H1 (cell line): Measurements from ENCODE around the gene CDKN2B. TPM values are rescaled to one million over a fixed set of nuclear protein-coding genes. Genes with fewer than 3 reads are reported as not detected.
A peak's percentile ranks its signal among the peaks of the same experiment; 100 is the strongest.

Source experiments
- CTCF ChIA-PET: fragments of 300-600 bp; sonication (Branson Sonifier 250); formaldehyde crosslinking; loops from one replicate; lab custom pipeline; 2021; ENCODE audit not compliant: partially characterized antibody; lab: Charles Lee
- POLR2A ChIA-PET: fragments of 300-600 bp; sonication (Branson Sonifier 250); formaldehyde crosslinking; loops from one replicate; lab custom pipeline; 2021; ENCODE audit warnings: inconsistent platforms; ENCODE audit not compliant: partially characterized antibody; lab: Charles Lee
- DNase-seq, 2 experiments: peaks; one replicate each; pipeline versions ENCODE4 v3.0.0 to v3.0.0-alpha.2; 2010 to 2022; ENCODE audit warnings: low spot score in 2 of 2, low read depth in 1 of 2, mixed read lengths in 1 of 2
- FAIRE-seq: peaks from 2 replicates; lab custom pipeline; 2011; peaks lifted over from hg19 to GRCh38; lab: Jason Lieb, UNC
- H2AFZ ChIP-seq: 2 replicates; pipeline ENCODE4 v1.8.1; 2012; ENCODE audit warnings: low read length, inconsistent platforms
- H2AK5ac ChIP-seq: 2 replicates; pipeline ENCODE4 v1.6.1; 2013; ENCODE audit warnings: low read depth, low read length
- H2BK120ac ChIP-seq: replicated peaks from 2 replicates; pipeline ENCODE3; 2013; ENCODE audit warnings: low read depth, low read length, inconsistent platforms
- H2BK12ac ChIP-seq: 2 replicates; pipeline ENCODE4 v1.6.1; 2013; ENCODE audit warnings: low read depth, low read length
- H2BK15ac ChIP-seq: 2 replicates; pipeline ENCODE4 v1.6.1; 2013; ENCODE audit warnings: low read length
- H2BK20ac ChIP-seq: 2 replicates; pipeline ENCODE4 v1.6.1; 2013; ENCODE audit warnings: low read length
- H2BK5ac ChIP-seq: 2 replicates; pipeline ENCODE4 v1.6.1; 2013; ENCODE audit warnings: low read depth, low read length
- H3K14ac ChIP-seq: 2 replicates; pipeline ENCODE4 v1.6.1; 2013; ENCODE audit warnings: inconsistent platforms; ENCODE audit not compliant: insufficient read length
- H3K18ac ChIP-seq: 2 replicates; pipeline ENCODE4 v1.6.1; 2013; ENCODE audit warnings: low read length; ENCODE audit errors: extremely low read depth
- H3K23ac ChIP-seq: 2 replicates; pipeline ENCODE4 v1.6.1; 2013; ENCODE audit warnings: inconsistent platforms; ENCODE audit not compliant: insufficient read length
- H3K23me2 ChIP-seq: 2 replicates; pipeline ENCODE4 v1.6.1; 2013; ENCODE audit warnings: low read depth, low read length
- H3K27ac ChIP-seq: 2 replicates; pipeline ENCODE4 v1.6.1; 2011; ENCODE audit warnings: low read depth, low read length, inconsistent platforms
- H3K27me3 ChIP-seq, 4 experiments: replicated peaks in 1 of 4; 1 replicate in 1 of 4; 2 replicates in 3 of 4; pipeline versions ENCODE4 v1.6.1 to v1.8.1; 2011 to 2013; ENCODE audit warnings: low read length in 3 of 4, mild to moderate bottlenecking in 3 of 4, inconsistent platforms in 2 of 4, mixed read lengths in 2 of 4, moderate library complexity in 1 of 4; ENCODE audit not compliant: control insufficient read depth in 3 of 4, insufficient read depth in 3 of 4; ENCODE audit errors: extremely low read depth in 1 of 4
- H3K36me3 ChIP-seq, 4 experiments: 2 replicates each; pipeline versions ENCODE4 v1.6.1 to v1.8.1; 2011 to 2013; ENCODE audit warnings: mild to moderate bottlenecking in 4 of 4, low read length in 3 of 4, moderate library complexity in 2 of 4, control low read depth in 1 of 4, inconsistent platforms in 1 of 4; ENCODE audit not compliant: insufficient read depth in 4 of 4, control insufficient read depth in 2 of 4
- H3K4ac ChIP-seq: replicated peaks from 2 replicates; pipeline ENCODE3; 2013; ENCODE audit warnings: low read length, low read depth, mixed read lengths, inconsistent platforms; ENCODE audit not compliant: insufficient read length
- H3K4me1 ChIP-seq, 4 experiments: replicated peaks in 1 of 4; 1 replicate in 1 of 4; 2 replicates in 3 of 4; pipeline versions ENCODE4 v1.6.1 to v1.8.1; 2011 to 2013; ENCODE audit warnings: low read length in 3 of 4, inconsistent platforms in 2 of 4, mixed read lengths in 1 of 4; ENCODE audit not compliant: insufficient read depth in 4 of 4, control insufficient read depth in 3 of 4
- H3K4me2 ChIP-seq, 2 experiments: 2 replicates each; pipeline versions ENCODE4 v1.6.1 to v1.8.1; 2011 to 2013; ENCODE audit warnings: low read depth in 2 of 2, low read length in 2 of 2, control low read depth in 1 of 2, inconsistent platforms in 1 of 2, mild to moderate bottlenecking in 1 of 2; ENCODE audit not compliant: insufficient read depth in 1 of 2
- H3K4me3 ChIP-seq, 4 experiments: fragments of 200-600, 300-600 bp in 1 of 4; sonication (generic), shearing (Covaris generic), sonication (Bioruptor Twin) in 1 of 4; 2 replicates each; pipeline versions ENCODE4 v1.5.1 to v1.8.1; 2011 to 2016; ENCODE audit warnings: low read length in 4 of 4, low read depth in 3 of 4, control low read depth in 2 of 4, inconsistent platforms in 2 of 4, mild to moderate bottlenecking in 2 of 4, mixed read lengths in 1 of 4, moderate library complexity in 1 of 4; ENCODE audit not compliant: insufficient read depth in 2 of 4; ENCODE audit errors: extremely low read depth in 1 of 4
- H3K56ac ChIP-seq: replicated peaks from 2 replicates; pipeline ENCODE3; 2013; ENCODE audit warnings: low read depth, mild to moderate bottlenecking, mixed read lengths, low read length, inconsistent platforms; ENCODE audit not compliant: insufficient read length
- H3K79me1 ChIP-seq: 2 replicates; pipeline ENCODE4 v1.6.1; 2013; ENCODE audit warnings: low read depth, low read length, control low read depth
- H3K79me2 ChIP-seq, 2 experiments: 2 replicates each; pipeline versions ENCODE4 v1.6.1 to v1.8.1; 2012 to 2013; ENCODE audit warnings: low read length in 2 of 2, mild to moderate bottlenecking in 2 of 2, inconsistent platforms in 1 of 2; ENCODE audit not compliant: insufficient read depth in 2 of 2, control insufficient read depth in 1 of 2
- H3K9ac ChIP-seq, 4 experiments: replicated peaks in 1 of 4; 1 replicate in 1 of 4; 2 replicates in 3 of 4; pipeline versions ENCODE4 v1.6.1 to v1.8.1; 2011 to 2013; ENCODE audit warnings: low read depth in 3 of 4, low read length in 3 of 4, control low read depth in 2 of 4, mild to moderate bottlenecking in 2 of 4, moderate library complexity in 2 of 4, inconsistent platforms in 1 of 4; ENCODE audit errors: extremely low read depth in 1 of 4
- H3K9me3 ChIP-seq, 2 experiments: 2 replicates each; pipeline versions ENCODE4 v1.6.1 to v1.8.1; 2012 to 2013; ENCODE audit warnings: mild to moderate bottlenecking in 2 of 2, moderate library complexity in 2 of 2, control low read depth in 1 of 2, inconsistent platforms in 1 of 2, low read depth in 1 of 2, low read length in 1 of 2, mixed read lengths in 1 of 2; ENCODE audit not compliant: insufficient read depth in 2 of 2
- H4K20me1 ChIP-seq, 2 experiments: replicated peaks in 1 of 2; 2 replicates each; pipeline versions ENCODE3 to v1.8.1; 2011 to 2013; ENCODE audit warnings: inconsistent platforms in 2 of 2, low read length in 2 of 2, mild to moderate bottlenecking in 1 of 2; ENCODE audit not compliant: insufficient read depth in 2 of 2, control insufficient read depth in 1 of 2
- H4K5ac ChIP-seq: 2 replicates; pipeline ENCODE4 v1.6.1; 2013; ENCODE audit warnings: low read length, low read depth, mixed read lengths, inconsistent platforms; ENCODE audit not compliant: insufficient read length
- H4K8ac ChIP-seq: 2 replicates; pipeline ENCODE4 v1.8.0; 2013; ENCODE audit warnings: mild to moderate bottlenecking, moderate library complexity, low read length, inconsistent platforms; ENCODE audit not compliant: insufficient read depth; ENCODE audit errors: extremely low read depth
- H4K91ac ChIP-seq: replicated peaks from 2 replicates; pipeline ENCODE3; 2013; ENCODE audit warnings: low read length, mixed read lengths, inconsistent platforms; ENCODE audit not compliant: insufficient read length
- EP300 ChIP-seq, 2 experiments: IDR thresholded peaks; 1 replicate in 1 of 2; 2 replicates in 1 of 2; pipeline ENCODE4 v1.6.1; 2011 to 2012; ENCODE audit warnings: low read depth in 2 of 2, low read length in 2 of 2, mild to moderate bottlenecking in 2 of 2, borderline replicate concordance in 1 of 2, inconsistent platforms in 1 of 2, moderate library complexity in 1 of 2
- TCF12 ChIP-seq: IDR thresholded peaks from 2 replicates; pipeline ENCODE4 v1.6.1; 2011; ENCODE audit warnings: low read depth, mild to moderate bottlenecking, low read length
- WGBS, 2 experiments: shearing (Covaris generic) in 1 of 2; methylation state at CpG; one replicate each; pipeline versions ENCODE4 v1.1.6 to v1.1.7; 2013 to 2015; ENCODE audit warnings: low lambda C conversion rate in 2 of 2, mixed read lengths in 2 of 2, inconsistent platforms in 1 of 2, low coverage in 1 of 2, missing lambda C conversion rate in 1 of 2; ENCODE audit not compliant: insufficient replicate concordance in 2 of 2, insufficient coverage in 1 of 2, insufficient read length in 1 of 2; ENCODE audit errors: extremely low coverage in 1 of 2, missing lambda C conversion rate in 1 of 2; 5-methylcytosine and 5-hydroxymethylcytosine counted together
- polyA plus RNA-seq, 7 experiments: library from polyadenylated mRNA; depleted of rRNA in 3 of 7; stranded (reverse) in 5 of 7; unstranded in 2 of 7; fragments of >200 nt in 5 of 7; fragments of 200-250 nt in 2 of 7; gene quantifications; 1 replicate in 5 of 7; 2 replicates in 1 of 7; 4 replicates in 1 of 7; pipeline versions ENCODE4 v1.2.1 to v1.2.3, GENCODE V29; 2011 to 2013; ENCODE audit warnings: missing spikeins in 2 of 7, mixed read lengths in 2 of 7
- total RNA-seq: library from RNA; stranded (reverse); fragmentation: NEBNext Ultra II Directional; extraction: Animal tissue kit (Norgen Biotek cat#: 25700); gene quantifications from 2 replicates; pipeline ENCODE4 v1.2.1, GENCODE V29; 2021
- TF ChIP-seq, protein P1 (sequence below): IDR thresholded peaks from 2 replicates; pipeline ENCODE4 v1.6.1; 2011; ENCODE audit warnings: low read length, improper control_type of control experiment

The CDKN2B gene
- total and polyA plus RNA-seq, 2 of the 8 experiments (the other 6 are each of a cell fraction or from before 2014, with no cell fraction given), result 0.20 to 0.88 TPM

DNA sequence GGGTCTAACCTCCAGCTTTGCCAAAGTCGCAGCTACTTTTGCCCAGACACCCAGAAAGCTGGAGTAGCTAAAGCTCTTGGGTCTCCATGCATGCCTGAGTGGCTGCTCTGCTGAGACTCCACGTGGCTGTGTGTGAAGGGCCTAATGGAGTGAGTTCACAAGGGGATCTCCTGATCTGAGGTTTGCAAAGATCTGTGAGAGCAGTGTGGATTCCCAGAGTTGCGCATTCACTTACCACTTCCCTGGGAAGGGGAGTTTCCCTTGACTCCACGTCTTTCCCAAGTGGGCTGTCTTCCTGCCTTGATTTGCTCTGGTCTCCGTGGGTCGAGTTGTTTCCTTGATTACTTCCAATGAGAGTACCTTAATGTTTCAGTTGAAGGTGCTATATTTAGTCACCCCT lies 17.6 kb upstream of the CDKN2B start:
- Histone ChIP-seq H3K79me1 (no peaks in the 10 kb centered on the region), H2BK12ac (no peak overlapping the region), H3K23me2 (no peaks in the 10 kb centered on the region)
- no peak for TF ChIP-seq TCF12
- TF ChIP-seq, protein P1, sequence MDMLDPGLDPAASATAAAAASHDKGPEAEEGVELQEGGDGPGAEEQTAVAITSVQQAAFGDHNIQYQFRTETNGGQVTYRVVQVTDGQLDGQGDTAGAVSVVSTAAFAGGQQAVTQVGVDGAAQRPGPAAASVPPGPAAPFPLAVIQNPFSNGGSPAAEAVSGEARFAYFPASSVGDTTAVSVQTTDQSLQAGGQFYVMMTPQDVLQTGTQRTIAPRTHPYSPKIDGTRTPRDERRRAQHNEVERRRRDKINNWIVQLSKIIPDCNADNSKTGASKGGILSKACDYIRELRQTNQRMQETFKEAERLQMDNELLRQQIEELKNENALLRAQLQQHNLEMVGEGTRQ, result no peak
- TF ChIP-seq EP300 (IDR thresholded peaks at IDR 0.05; ENCODE audit: borderline replicate concordance in 1 of 2, low read depth in 2 of 2, low read length in 2 of 2), result no peak
- TF ChIP-seq, all 59 proteins: peak for 0
- 84% methylated on average over 6 of the region's 6 CpGs; no CpG with 5 or more reads in 1 of the 2 experiments for WGBS, 2 experiments
- H4K91ac ChIP-seq, result no peak overlapping the region
- H3K4me3 ChIP-seq, result no peak overlapping the region
- no peaks in the 10 kb centered on the region for H3K36me3 ChIP-seq
- no peak overlapping the region for H3K23ac ChIP-seq
- no peak overlapping the region for H3K9ac ChIP-seq
- no peak overlapping the region for H3K27ac ChIP-seq
- no peak overlapping the region for H2BK15ac ChIP-seq
- no peaks in the 10 kb centered on the region for H3K79me2 ChIP-seq
- H2BK5ac ChIP-seq, result no peak overlapping the region
- H3K9me3 ChIP-seq, result no peaks in the 10 kb centered on the region
- H4K20me1 ChIP-seq, result no peaks in the 10 kb centered on the region
- ChIA-PET CTCF (interaction anchor here (1.0 to 1.6 kb wide), 2 partner anchors 13 to 93 kb away, joined by 3 to 4 read pairs; no protein-coding TSS in a partner anchor), POLR2A (no interaction called here)
- H2BK120ac ChIP-seq, result no peak overlapping the region
- FAIRE-seq (no peak), DNase-seq (no peak)
- no peak overlapping the region for H2BK20ac ChIP-seq
- H4K8ac ChIP-seq, result no peak overlapping the region
- no peaks in the 10 kb centered on the region for H3K27me3 ChIP-seq
- no peaks in the 10 kb centered on the region for H3K4me1 ChIP-seq
- H2AFZ ChIP-seq, result peak overlapping the region; percentile 55; the same call in 1 of the 2 replicates
- no peak overlapping the region for H2AK5ac ChIP-seq
- no peak overlapping the region for H3K4me2 ChIP-seq
- H3K18ac ChIP-seq, result no peak overlapping the region
- H3K56ac ChIP-seq, result no peak overlapping the region
- H3K4ac ChIP-seq, result no peak overlapping the region
- no peak overlapping the region for H3K14ac ChIP-seq
- no peak overlapping the region for H4K5ac ChIP-seq
